HL-60 (cell line): ENCODE results near the gene JAGN1.
"Not testable (repeated sequence)": the region's sequence is repeated elsewhere in the genome, so short reads cannot be mapped to it uniquely, and the experiment has no call there.

Source experiments
- CTCF ChIP-seq: IDR thresholded peaks from one replicate; pipeline ENCODE4 v1.5.1; 2011; ENCODE audit warnings: low read length, control low read depth, inconsistent platforms; ENCODE audit not compliant: insufficient read depth
- POLR2AphosphoS5 ChIP-seq: IDR thresholded peaks from 2 replicates; pipeline ENCODE4 v1.6.1; 2012; ENCODE audit warnings: low read depth
- REST ChIP-seq: IDR thresholded peaks from 2 replicates; pipeline ENCODE4 v1.6.1; 2012; ENCODE audit warnings: low read depth; ENCODE audit not compliant: insufficient replicate concordance

DNA sequence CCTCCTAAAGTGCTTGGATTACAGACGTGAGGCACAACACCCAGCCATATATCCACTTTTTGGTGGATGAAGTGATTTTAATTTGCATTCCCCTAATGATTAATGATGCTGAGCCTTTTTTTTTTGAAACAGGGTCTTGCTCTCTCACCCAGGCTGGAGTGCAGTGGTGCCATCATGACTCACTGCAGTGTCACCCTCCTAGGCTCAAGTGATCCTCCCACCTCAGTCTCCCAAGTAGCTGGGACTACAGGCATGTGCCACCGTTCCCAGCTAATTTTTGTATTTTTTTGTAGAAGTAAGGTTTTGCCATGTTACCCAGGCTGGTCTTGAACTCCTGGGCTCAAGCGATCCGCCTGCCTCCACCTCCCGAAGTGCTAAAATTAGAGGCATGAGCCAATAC lies 18.3 kb upstream of the JAGN1 start:
- TF ChIP-seq CTCF, REST, POLR2AphosphoS5: not testable (repeated sequence)
